HCT116 (cell line): ENCODE measurements around the gene PIP5KL1. TPM values are rescaled to one million over a fixed set of nuclear protein-coding genes. Genes with fewer than 3 reads are reported as not detected.

Source experiments
- ATAC-seq: fragments of 200-7000 bp; cut with Tn5 transposase; 2 replicates; pipeline ENCODE4 v1.9.1; 2020; ENCODE audit warnings: mild to moderate bottlenecking, moderate library complexity
- BruUV-seq: library from RNA; stranded (reverse); fragments of 400-500 nt; replicated peaks from 2 replicates; lab custom pipeline; 2021; lab: Mats Ljungman, UMichigan
- CTCF ChIA-PET: fragments of 300-600 bp; sonication (Branson Sonifier 250); formaldehyde crosslinking; loops from one replicate; lab custom pipeline; 2021; ENCODE audit warnings: antibody characterized with exemption; lab: Charles Lee
- POLR2A ChIA-PET: fragments of 300-600, 350-600 bp; sonication (Branson Sonifier 250); formaldehyde crosslinking; loops from one replicate; lab custom pipeline; 2021; ENCODE audit warnings: antibody characterized with exemption; lab: Charles Lee
- RAD21 ChIA-PET, 2 experiments: fragments of 300-600 bp; sonication (Branson Sonifier 250); formaldehyde crosslinking; loops; one replicate each; lab custom pipeline; 2023; ENCODE audit warnings: low total read pairs in 2 of 2; ENCODE audit not compliant: uncharacterized antibody in 2 of 2, unreplicated experiment in 2 of 2, low non-redundant PET in 1 of 2; lab: Charles Lee
- DNase-seq: peaks from one replicate; pipeline ENCODE4 v3.0.0-alpha.2; 2010; ENCODE audit warnings: low read depth, low spot score
- H2AFZ ChIP-seq: fragments of 200-600 bp; shearing (Covaris generic), sonication (generic); 2 replicates; pipeline ENCODE4 v1.6.1; 2017; ENCODE audit warnings: low read depth, mixed run types, mixed read lengths, antibody characterized with exemption, low read length; ENCODE audit not compliant: poor library complexity, severe bottlenecking
- H3K27ac ChIP-seq: 2 replicates; pipeline ENCODE4 v1.5.1; 2012; ENCODE audit warnings: low read depth, low read length
- H3K27me3 ChIP-seq: fragments of 200-600 bp; sonication (generic); 2 replicates; pipeline ENCODE4 v1.6.1; 2016; ENCODE audit warnings: mixed run types, low read length, mixed read lengths; ENCODE audit not compliant: insufficient read depth
- H3K36me3 ChIP-seq, 2 experiments: fragments of 200-500 bp in 1 of 2; fragments of 200-600 bp in 1 of 2; sonication (Bioruptor generic) in 1 of 2; sonication (generic) in 1 of 2; 2 replicates each; pipeline versions ENCODE4 v1.5.1 to v1.6.1; 2014 to 2016; ENCODE audit warnings: low read length in 2 of 2, inconsistent platforms in 1 of 2, mixed read lengths in 1 of 2, mixed run types in 1 of 2; ENCODE audit not compliant: insufficient read depth in 2 of 2, control insufficient read depth in 1 of 2
- H3K4me1 ChIP-seq, 2 experiments: fragments of 200-600 bp in 1 of 2; sonication (generic) in 1 of 2; 2 replicates each; pipeline versions ENCODE4 v1.5.1 to v1.6.1; 2012 to 2017; ENCODE audit warnings: low read length in 2 of 2, inconsistent platforms in 1 of 2, mild to moderate bottlenecking in 1 of 2, mixed read lengths in 1 of 2, mixed run types in 1 of 2, moderate library complexity in 1 of 2; ENCODE audit not compliant: insufficient read depth in 2 of 2, control insufficient read depth in 1 of 2
- H3K4me2 ChIP-seq: fragments of 200-600 bp; sonication (generic); 2 replicates; pipeline ENCODE4 v1.6.1; 2017; ENCODE audit warnings: mixed run types, low read length, mixed read lengths
- H3K4me3 ChIP-seq, 2 experiments: fragments of 200-600 bp in 1 of 2; sonication (generic) in 1 of 2; replicated peaks in 1 of 2; 2 replicates each; pipeline ENCODE4 v1.5.1; 2011 to 2016; ENCODE audit warnings: low read length in 2 of 2, control low read depth in 1 of 2, low read depth in 1 of 2, mild to moderate bottlenecking in 1 of 2, mixed read lengths in 1 of 2, mixed run types in 1 of 2
- H3K79me2 ChIP-seq: fragments of 200-600 bp; sonication (generic); 2 replicates; pipeline ENCODE4 v1.6.1; 2017; ENCODE audit warnings: mild to moderate bottlenecking, mixed run types, low read length, moderate library complexity, mixed read lengths; ENCODE audit not compliant: insufficient read depth
- H3K9ac ChIP-seq: fragments of 200-600 bp; sonication (generic); 2 replicates; pipeline ENCODE4 v1.6.1; 2016; ENCODE audit warnings: low read length, mixed read lengths
- H3K9me2 ChIP-seq: fragments of 200-600 bp; sonication (generic), shearing (Covaris generic); 2 replicates; pipeline ENCODE4 v1.6.1; 2017; ENCODE audit warnings: mixed run types, mild to moderate bottlenecking, moderate library complexity; ENCODE audit not compliant: insufficient read depth
- H3K9me3 ChIP-seq, 2 experiments: fragments of 200-500 bp in 1 of 2; fragments of 200-600 bp in 1 of 2; sonication (Bioruptor generic) in 1 of 2; sonication (generic) in 1 of 2; 2 replicates each; pipeline ENCODE4 v1.6.1; 2014 to 2017; ENCODE audit warnings: low read length in 2 of 2, mixed read lengths in 2 of 2, inconsistent platforms in 1 of 2, low read depth in 1 of 2, mild to moderate bottlenecking in 1 of 2, mixed run types in 1 of 2, moderate library complexity in 1 of 2; ENCODE audit not compliant: control insufficient read depth in 1 of 2, insufficient read depth in 1 of 2
- H4K20me1 ChIP-seq: fragments of 200-600 bp; sonication (generic), shearing (Covaris generic); 2 replicates; pipeline ENCODE4 v1.6.1; 2017; ENCODE audit warnings: mixed run types, mild to moderate bottlenecking, moderate library complexity; ENCODE audit not compliant: insufficient read depth
- EGR1 ChIP-seq: IDR thresholded peaks from 2 replicates; pipeline ENCODE4 v1.6.1; 2012; ENCODE audit warnings: low read depth
- EZH2 ChIP-seq: fragments of 200-600 bp; sonication (generic); IDR thresholded peaks from 2 replicates; pipeline ENCODE4 v1.6.1; 2017; ENCODE audit warnings: antibody characterized with exemption, mixed run types
- POLR2A ChIP-seq: IDR thresholded peaks from 2 replicates; pipeline ENCODE4 v1.7.0; 2011; ENCODE audit warnings: borderline replicate concordance; ENCODE audit not compliant: insufficient read depth, insufficient read length; ENCODE audit errors: extremely low read depth
- POLR2AphosphoS5 ChIP-seq: IDR thresholded peaks from 2 replicates; pipeline ENCODE4 v1.6.1; 2011; ENCODE audit warnings: mild to moderate bottlenecking, low read depth, low read length, moderate library complexity
- SIN3A ChIP-seq: IDR thresholded peaks from 2 replicates; pipeline ENCODE4 v1.6.1; 2012; ENCODE audit warnings: low read depth
- YY1 ChIP-seq: IDR thresholded peaks from 2 replicates; pipeline ENCODE4 v1.6.1; 2011; ENCODE audit warnings: low read length, low read depth, moderate library complexity, mild to moderate bottlenecking; ENCODE audit not compliant: insufficient replicate concordance; ENCODE audit errors: extremely low read depth
- ZNF274 ChIP-seq: fragments of 200-500 bp; sonication (Bioruptor generic); IDR thresholded peaks from 2 replicates; pipeline ENCODE4 v1.6.1; 2014; ENCODE audit warnings: mild to moderate bottlenecking, low read depth, low read length, inconsistent platforms
- intact Hi-C: fragments of 100-400 bp; cut with micrococcal nuclease; formaldehyde crosslinking; loops from 2 replicates; pipeline ENCODE4 v1.10.0; 2022
- total RNA-seq: library from RNA; stranded (reverse); gene quantifications from one replicate; pipeline ENCODE4 v1.2.1, GENCODE V29; 2021; ENCODE audit not compliant: unreplicated experiment
- TF ChIP-seq, protein P1 (sequence below): IDR thresholded peaks from 2 replicates; pipeline ENCODE4 v1.6.1; 2011; ENCODE audit warnings: mild to moderate bottlenecking, low read length, moderate library complexity; ENCODE audit not compliant: insufficient replicate concordance; ENCODE audit errors: extremely low read depth
- TF ChIP-seq, protein P2 (sequence below): IDR thresholded peaks from 2 replicates; pipeline ENCODE4 v1.6.1; 2012
- TF ChIP-seq, protein P3 (sequence below), 3 experiments: fragments of 200-600 bp in 1 of 3; sonication (generic) in 1 of 3; IDR thresholded peaks in 2 of 3; conservative IDR thresholded peaks in 1 of 3; 2 replicates each; pipeline ENCODE4 v1.5.1; 2012 to 2017; ENCODE audit warnings: low read depth in 2 of 3, low read length in 2 of 3, antibody characterized with exemption in 1 of 3, borderline replicate concordance in 1 of 3, control low read depth in 1 of 3, mild to moderate bottlenecking in 1 of 3, mixed read lengths in 1 of 3, mixed run types in 1 of 3, moderate library complexity in 1 of 3; ENCODE audit not compliant: insufficient read depth in 1 of 3

Gene PIP5KL1
- total RNA-seq, 1 experiment from 2014 or later = 37.6 TPM

DNA sequence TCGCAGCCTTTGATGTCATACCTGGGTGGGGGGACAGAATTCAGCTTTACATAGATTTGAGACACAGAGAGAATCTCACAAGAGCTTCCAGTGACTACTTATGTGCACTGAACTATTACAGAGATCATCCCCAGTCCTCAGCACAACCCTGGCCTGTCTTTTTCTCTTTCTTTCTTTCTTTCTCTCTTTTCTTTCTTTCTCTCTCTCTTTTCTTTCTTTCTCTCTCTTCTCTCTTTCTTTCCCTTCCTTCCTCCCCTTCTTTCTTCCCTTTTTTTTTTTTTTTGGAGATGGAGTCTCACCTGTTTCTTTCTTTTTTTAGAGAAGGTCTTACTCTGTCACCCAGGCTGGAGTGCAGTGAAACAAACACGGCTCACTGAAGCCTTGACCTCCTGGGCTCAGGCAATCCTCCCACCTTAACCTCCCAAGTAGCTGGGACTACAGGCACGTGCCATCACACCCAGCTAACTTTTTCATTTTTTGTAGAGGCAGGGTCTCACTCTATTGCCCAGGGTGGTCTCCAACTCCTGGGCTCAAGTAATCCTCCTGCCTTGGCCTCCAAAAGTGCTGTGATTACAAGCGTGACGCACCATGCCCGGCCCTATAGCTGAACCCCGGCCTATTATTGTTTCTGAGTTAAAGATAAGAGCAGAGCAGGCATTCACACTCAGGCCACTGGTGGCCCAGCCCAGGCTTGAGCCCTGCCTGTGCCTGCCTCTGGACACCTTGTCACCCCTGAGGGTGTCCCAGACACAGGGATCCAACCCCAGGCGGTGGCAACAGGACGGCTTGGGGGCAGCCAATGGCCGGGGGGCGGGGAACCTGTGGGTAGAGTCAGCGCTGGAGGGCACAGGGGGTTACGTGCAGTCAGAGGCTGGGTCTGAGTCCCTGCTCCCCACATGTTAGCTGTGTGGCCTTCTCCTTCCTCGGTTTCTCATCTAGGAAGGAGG, 4.3 kb downstream of the PIP5KL1 start (continued):
- TF ChIP-seq, protein P1, sequence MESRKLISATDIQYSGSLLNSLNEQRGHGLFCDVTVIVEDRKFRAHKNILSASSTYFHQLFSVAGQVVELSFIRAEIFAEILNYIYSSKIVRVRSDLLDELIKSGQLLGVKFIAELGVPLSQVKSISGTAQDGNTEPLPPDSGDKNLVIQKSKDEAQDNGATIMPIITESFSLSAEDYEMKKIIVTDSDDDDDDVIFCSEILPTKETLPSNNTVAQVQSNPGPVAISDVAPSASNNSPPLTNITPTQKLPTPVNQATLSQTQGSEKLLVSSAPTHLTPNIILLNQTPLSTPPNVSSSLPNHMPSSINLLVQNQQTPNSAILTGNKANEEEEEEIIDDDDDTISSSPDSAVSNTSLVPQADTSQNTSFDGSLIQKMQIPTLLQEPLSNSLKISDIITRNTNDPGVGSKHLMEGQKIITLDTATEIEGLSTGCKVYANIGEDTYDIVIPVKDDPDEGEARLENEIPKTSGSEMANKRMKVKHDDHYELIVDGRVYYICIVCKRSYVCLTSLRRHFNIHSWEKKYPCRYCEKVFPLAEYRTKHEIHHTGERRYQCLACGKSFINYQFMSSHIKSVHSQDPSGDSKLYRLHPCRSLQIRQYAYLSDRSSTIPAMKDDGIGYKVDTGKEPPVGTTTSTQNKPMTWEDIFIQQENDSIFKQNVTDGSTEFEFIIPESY = no peak

DNA sequence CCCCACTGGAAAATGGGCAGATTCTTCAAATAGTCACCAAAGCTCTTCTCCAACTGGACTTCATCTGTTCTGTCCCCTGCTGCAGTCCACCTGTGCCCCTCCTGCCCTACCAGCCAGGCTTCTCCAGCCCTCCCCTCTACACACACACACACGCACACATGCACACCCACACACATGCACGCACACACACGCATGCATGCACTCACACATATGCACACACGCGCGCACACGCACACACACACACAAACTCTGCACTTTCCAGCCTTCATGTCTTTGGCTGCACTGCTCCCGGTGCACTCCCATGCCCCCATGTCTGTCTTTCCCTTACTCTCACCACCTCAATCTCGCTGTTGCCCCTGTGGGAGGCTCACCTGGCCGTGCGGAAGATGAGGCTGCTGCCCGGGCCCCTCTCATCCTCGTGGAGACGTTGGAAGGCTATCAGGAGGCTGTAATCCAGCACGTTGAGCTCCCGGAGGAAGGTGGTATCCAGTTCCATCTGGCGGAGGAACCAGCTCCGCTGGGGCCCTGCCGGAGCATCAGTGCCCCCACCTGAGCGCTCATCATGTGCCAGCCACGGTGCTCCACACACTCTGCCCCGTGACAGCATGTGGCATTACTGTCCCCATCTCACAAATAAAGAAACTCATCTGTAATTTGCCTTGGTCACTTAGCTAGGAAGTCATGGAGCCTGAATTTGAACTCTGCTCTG, 5.7 kb downstream of the PIP5KL1 start:
- Histone ChIP-seq H3K4me2 (no peak overlapping the region), H3K27ac (no peak overlapping the region; the same call in 1 of the 2 replicates), H3K9me2 (no peaks in the 10 kb centered on the region), H4K20me1 (no peaks in the 10 kb centered on the region), H3K9ac (no peak overlapping the region), H3K27me3 (no peaks in the 10 kb centered on the region), H3K4me1 (peaks cover 43 to 82% of the 10 kb centered on the region in 2 experiments), H2AFZ (no peak overlapping the region), H3K36me3 (no peaks in the 10 kb centered on the region), H3K4me3 (no peak overlapping the region), H3K9me3 (no peaks in the 10 kb centered on the region), H3K79me2 (no peaks in the 10 kb centered on the region)
- RAD21 ChIA-PET = no interaction called here
- intact Hi-C loops = loop anchor here (5.0 kb wide), 1 partner anchor 112 kb away; no protein-coding TSS in a partner anchor
- DNase-seq (no peak), ATAC-seq (no peak)
- no TSS peak for BruUV-seq
- CTCF ChIA-PET = no interaction called here
- POLR2A ChIA-PET = no interaction called here
- TF ChIP-seq POLR2AphosphoS5 (no peak), EZH2 (no peak), EGR1 (no peak), POLR2A (no peak), YY1 (no peak), SIN3A (no peak), ZNF274 (no peak)
- TF ChIP-seq, protein P2, sequence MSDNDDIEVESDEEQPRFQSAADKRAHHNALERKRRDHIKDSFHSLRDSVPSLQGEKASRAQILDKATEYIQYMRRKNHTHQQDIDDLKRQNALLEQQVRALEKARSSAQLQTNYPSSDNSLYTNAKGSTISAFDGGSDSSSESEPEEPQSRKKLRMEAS = no peak
- TF ChIP-seq, protein P3, sequence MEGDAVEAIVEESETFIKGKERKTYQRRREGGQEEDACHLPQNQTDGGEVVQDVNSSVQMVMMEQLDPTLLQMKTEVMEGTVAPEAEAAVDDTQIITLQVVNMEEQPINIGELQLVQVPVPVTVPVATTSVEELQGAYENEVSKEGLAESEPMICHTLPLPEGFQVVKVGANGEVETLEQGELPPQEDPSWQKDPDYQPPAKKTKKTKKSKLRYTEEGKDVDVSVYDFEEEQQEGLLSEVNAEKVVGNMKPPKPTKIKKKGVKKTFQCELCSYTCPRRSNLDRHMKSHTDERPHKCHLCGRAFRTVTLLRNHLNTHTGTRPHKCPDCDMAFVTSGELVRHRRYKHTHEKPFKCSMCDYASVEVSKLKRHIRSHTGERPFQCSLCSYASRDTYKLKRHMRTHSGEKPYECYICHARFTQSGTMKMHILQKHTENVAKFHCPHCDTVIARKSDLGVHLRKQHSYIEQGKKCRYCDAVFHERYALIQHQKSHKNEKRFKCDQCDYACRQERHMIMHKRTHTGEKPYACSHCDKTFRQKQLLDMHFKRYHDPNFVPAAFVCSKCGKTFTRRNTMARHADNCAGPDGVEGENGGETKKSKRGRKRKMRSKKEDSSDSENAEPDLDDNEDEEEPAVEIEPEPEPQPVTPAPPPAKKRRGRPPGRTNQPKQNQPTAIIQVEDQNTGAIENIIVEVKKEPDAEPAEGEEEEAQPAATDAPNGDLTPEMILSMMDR (IDR thresholded peaks at IDR 0.05 in 2 of 3, conservative IDR thresholded peaks at IDR 0.05 in 1 of 3; ENCODE audit: borderline replicate concordance in 1 of 3, insufficient read depth in 1 of 3, low read depth in 2 of 3, low read length in 2 of 3) = no peak
- TF ChIP-seq, protein P1 = no peak
